Ishikawa (cell line): ENCODE measurements around the gene ARHGAP32.

Source experiments
- CEBPB ChIP-seq: IDR thresholded peaks from 2 replicates; pipeline ENCODE4 v1.6.1; 2012
- CREB1 ChIP-seq: IDR thresholded peaks from 2 replicates; pipeline ENCODE4 v1.6.1; 2012; ENCODE audit warnings: low read depth
- EGR1 ChIP-seq: IDR thresholded peaks from 2 replicates; pipeline ENCODE4 v1.6.1; 2012
- EP300 ChIP-seq: IDR thresholded peaks from 2 replicates; pipeline ENCODE4 v1.6.1; 2012; ENCODE audit warnings: borderline replicate concordance
- FOXM1 ChIP-seq: IDR thresholded peaks from 2 replicates; pipeline ENCODE4 v1.6.1; 2012; ENCODE audit warnings: low read depth, borderline replicate concordance
- NFIC ChIP-seq: IDR thresholded peaks from 2 replicates; pipeline ENCODE4 v1.6.1; 2012
- RAD21 ChIP-seq: IDR thresholded peaks from 2 replicates; pipeline ENCODE4 v1.6.1; 2012; ENCODE audit warnings: low read depth
- TAF1 ChIP-seq: IDR thresholded peaks from 2 replicates; pipeline ENCODE4 v1.6.1; 2012; ENCODE audit warnings: low read depth, mild to moderate bottlenecking
- TCF12 ChIP-seq: IDR thresholded peaks from 2 replicates; pipeline ENCODE4 v1.6.1; 2012; ENCODE audit warnings: low read depth
- TEAD4 ChIP-seq: IDR thresholded peaks from 2 replicates; pipeline ENCODE4 v1.6.1; 2012
- YY1 ChIP-seq: IDR thresholded peaks from 2 replicates; pipeline ENCODE4 v1.6.1; 2012; ENCODE audit warnings: low read depth
- ZBTB7A ChIP-seq: IDR thresholded peaks from 2 replicates; pipeline ENCODE4 v1.6.1; 2012; ENCODE audit warnings: low read depth
- TF ChIP-seq, protein P1 (sequence below): IDR thresholded peaks from 2 replicates; pipeline ENCODE4 v1.6.1; 2012; ENCODE audit warnings: low read depth, mild to moderate bottlenecking
- TF ChIP-seq, protein P2 (sequence below): IDR thresholded peaks from 2 replicates; pipeline ENCODE4 v1.6.1; 2012
- TF ChIP-seq, protein P3 (sequence below): IDR thresholded peaks from 2 replicates; pipeline ENCODE4 v1.6.1; 2012

The ARHGAP32 gene

DNA sequence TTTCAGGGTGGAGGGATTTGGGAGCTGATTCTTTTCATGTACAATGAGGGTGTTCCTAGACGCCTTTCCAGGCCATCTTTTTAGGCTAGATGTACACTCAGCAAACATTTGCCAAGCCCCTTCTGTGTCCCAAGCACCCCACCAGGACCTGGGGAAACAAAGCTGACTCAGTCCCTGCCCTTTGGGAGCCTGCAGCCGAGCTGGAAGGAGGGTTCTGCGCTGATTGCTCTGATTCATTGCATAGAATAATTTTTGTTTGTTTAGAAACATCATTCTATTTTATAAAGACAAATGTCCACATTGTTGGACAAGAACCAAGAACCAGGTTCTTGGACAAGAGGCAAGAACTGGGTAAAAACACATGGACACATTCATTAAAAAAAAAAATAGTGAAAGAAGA, 266.1 kb downstream of the ARHGAP32 start:
- TF ChIP-seq EP300 (0 out of 2 replicates have a peak, but pooled peaks have one; percentile 29), EGR1 (no peak)
- TF ChIP-seq, protein P1, sequence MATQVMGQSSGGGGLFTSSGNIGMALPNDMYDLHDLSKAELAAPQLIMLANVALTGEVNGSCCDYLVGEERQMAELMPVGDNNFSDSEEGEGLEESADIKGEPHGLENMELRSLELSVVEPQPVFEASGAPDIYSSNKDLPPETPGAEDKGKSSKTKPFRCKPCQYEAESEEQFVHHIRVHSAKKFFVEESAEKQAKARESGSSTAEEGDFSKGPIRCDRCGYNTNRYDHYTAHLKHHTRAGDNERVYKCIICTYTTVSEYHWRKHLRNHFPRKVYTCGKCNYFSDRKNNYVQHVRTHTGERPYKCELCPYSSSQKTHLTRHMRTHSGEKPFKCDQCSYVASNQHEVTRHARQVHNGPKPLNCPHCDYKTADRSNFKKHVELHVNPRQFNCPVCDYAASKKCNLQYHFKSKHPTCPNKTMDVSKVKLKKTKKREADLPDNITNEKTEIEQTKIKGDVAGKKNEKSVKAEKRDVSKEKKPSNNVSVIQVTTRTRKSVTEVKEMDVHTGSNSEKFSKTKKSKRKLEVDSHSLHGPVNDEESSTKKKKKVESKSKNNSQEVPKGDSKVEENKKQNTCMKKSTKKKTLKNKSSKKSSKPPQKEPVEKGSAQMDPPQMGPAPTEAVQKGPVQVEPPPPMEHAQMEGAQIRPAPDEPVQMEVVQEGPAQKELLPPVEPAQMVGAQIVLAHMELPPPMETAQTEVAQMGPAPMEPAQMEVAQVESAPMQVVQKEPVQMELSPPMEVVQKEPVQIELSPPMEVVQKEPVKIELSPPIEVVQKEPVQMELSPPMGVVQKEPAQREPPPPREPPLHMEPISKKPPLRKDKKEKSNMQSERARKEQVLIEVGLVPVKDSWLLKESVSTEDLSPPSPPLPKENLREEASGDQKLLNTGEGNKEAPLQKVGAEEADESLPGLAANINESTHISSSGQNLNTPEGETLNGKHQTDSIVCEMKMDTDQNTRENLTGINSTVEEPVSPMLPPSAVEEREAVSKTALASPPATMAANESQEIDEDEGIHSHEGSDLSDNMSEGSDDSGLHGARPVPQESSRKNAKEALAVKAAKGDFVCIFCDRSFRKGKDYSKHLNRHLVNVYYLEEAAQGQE: no peak
- TF ChIP-seq, protein P2, sequence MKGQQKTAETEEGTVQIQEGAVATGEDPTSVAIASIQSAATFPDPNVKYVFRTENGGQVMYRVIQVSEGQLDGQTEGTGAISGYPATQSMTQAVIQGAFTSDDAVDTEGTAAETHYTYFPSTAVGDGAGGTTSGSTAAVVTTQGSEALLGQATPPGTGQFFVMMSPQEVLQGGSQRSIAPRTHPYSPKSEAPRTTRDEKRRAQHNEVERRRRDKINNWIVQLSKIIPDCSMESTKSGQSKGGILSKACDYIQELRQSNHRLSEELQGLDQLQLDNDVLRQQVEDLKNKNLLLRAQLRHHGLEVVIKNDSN: no peak

DNA sequence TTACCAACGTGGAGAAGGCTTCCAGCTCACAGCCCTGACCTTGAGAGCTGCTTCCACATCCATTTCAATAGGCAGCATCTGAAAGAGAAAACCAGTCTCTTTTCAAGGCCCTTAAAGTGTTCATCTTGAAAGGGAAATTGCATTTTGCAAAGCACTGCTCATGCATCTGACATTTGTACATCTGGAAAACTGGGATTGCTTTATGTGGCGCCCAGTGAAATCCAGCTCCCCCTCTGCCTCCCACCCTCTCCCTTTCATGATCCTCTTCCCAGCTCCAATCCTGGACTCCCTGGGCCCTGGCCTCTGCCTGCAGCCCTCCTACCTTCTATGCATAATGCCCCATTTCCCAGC, 266.9 kb downstream of the ARHGAP32 start:
- TF ChIP-seq, protein P1: no peak
- TF ChIP-seq EGR1: no peak
- TF ChIP-seq TCF12: no peak
- TF ChIP-seq TAF1: no peak
- TF ChIP-seq, protein P2: no peak
- no peak for TF ChIP-seq NFIC
- TF ChIP-seq FOXM1: no peak
- no peak for TF ChIP-seq CREB1

DNA sequence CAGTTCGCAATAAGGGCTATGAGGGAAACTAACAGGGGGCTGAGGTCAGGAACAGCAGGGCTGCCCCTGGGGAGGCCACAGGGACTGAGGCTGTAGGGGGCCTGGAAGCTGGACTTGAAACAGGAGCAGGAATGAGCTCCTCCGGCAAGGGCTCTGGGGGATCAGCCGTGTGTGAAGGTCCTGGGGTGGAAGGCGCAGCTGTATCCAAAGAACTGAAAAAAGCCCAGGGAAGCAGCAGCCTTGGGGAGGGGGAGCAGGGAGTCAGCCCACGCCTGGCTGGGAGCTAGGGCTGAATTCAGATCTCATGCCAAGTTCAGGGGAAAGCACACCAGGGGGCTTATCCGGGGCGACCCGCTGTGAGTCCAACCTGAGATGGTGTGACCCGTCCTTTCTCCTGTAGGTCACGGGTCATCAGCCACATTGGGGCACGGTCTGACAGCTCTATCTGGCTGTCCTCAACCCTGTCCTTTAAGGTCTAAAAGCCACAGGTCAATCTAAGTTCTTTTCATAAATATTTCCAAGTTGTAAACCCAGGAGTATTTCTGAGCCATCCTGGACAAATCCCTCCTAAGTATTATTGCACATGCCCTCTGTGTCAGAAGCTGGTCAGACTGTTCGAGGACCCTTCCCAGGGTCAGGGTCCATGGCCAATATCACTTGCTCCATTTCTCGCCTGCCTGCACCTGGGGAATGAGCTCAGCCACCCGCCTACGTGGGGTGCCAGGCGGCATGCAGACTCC, 267.4 kb downstream of the ARHGAP32 start:
- TF ChIP-seq FOXM1: peak; percentile 96
- no peak; the same call in 1 of the 2 replicates for TF ChIP-seq RAD21
- TF ChIP-seq TEAD4: peak; percentile 79
- peak; percentile 98 for TF ChIP-seq EP300
- peak; percentile 96 for TF ChIP-seq NFIC
- TF ChIP-seq, protein P2: no peak
- peak; percentile 46; the same call in 1 of the 2 replicates for TF ChIP-seq YY1
- no peak for TF ChIP-seq CREB1
- TF ChIP-seq TCF12: peak; percentile 99
- TF ChIP-seq, protein P3, sequence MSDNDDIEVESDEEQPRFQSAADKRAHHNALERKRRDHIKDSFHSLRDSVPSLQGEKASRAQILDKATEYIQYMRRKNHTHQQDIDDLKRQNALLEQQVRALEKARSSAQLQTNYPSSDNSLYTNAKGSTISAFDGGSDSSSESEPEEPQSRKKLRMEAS: peak; percentile 53
- TF ChIP-seq CEBPB: no peak
- TF ChIP-seq EGR1: peak; percentile 88; the same call in 1 of the 2 replicates
- TF ChIP-seq, protein P1: no peak; the same call in 1 of the 2 replicates
- no peak; the same call in none of the 2 replicates for TF ChIP-seq TAF1
- peak; percentile 79 for TF ChIP-seq ZBTB7A

DNA sequence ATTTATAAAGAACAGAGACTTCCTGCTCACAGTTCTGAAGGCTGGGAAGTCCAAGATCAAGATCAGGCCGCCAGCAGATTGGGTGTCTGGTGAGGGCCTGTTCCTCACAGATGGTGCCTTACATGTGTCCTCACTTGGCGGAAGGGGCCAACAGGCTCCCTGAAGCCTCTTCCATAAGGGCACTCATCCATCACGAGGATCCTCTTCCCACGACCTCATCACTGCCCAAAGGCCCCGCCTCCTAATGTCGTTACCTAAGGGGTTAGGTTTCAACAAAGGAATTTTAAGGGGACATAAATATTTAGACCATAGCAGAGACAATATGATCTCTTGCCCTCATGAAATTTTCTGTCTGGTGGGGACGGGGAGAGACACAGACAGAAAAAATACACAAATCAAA, 268.0 kb downstream of the ARHGAP32 start:
- TF ChIP-seq, protein P1: no peak
- TF ChIP-seq EP300 (peak; percentile 68), CREB1 (no peak), EGR1 (no peak), FOXM1 (no peak), RAD21 (no peak), ZBTB7A (no peak), TEAD4 (peak; percentile 41), TAF1 (no peak), YY1 (no peak; the same call in 1 of the 2 replicates), NFIC (no peak)
- TF ChIP-seq, protein P3: peak; percentile 37; the same call in 1 of the 2 replicates
